GM12878 (cell line): ENCODE data around the gene SLC39A11. TPM values are rescaled to one million over a fixed set of nuclear protein-coding genes. Genes with fewer than 3 reads are reported as not detected.

ENCODE experiments used
- ATAC-seq: fragments of 200-7000 bp; cut with Tn5 transposase; 3 replicates; pipeline ENCODE4 v1.9.1; 2020; ENCODE audit warnings: mild to moderate bottlenecking, moderate library complexity
- BruUV-seq: library from RNA; stranded (reverse); fragments of 400-500 nt; replicated peaks from 2 replicates; lab custom pipeline; 2021; lab: Mats Ljungman, UMichigan
- CTCF ChIA-PET: fragments of 300-600 bp; sonication (Branson Sonifier 250); formaldehyde crosslinking; extraction: SDS; loops from one replicate; lab custom pipeline; 2021; ENCODE audit warnings: inconsistent platforms; lab: Yijun Ruan, JAX
- POLR2A ChIA-PET: fragments of 350-600 bp; formaldehyde crosslinking; extraction: SDS; loops from one replicate; lab custom pipeline; 2021; ENCODE audit warnings: inconsistent platforms; lab: Charles Lee
- RAD21 ChIA-PET: fragments of 300-600 bp; sonication (Branson Sonifier 250); formaldehyde crosslinking; loops from one replicate; lab custom pipeline; 2023; ENCODE audit warnings: antibody characterized with exemption; ENCODE audit not compliant: unreplicated experiment; lab: Charles Lee
- SMC1A ChIA-PET: fragments of 300-600 bp; sonication (Branson Sonifier 250); formaldehyde crosslinking; loops from one replicate; lab custom pipeline; 2023; ENCODE audit not compliant: unreplicated experiment, uncharacterized antibody; lab: Charles Lee
- DNase-seq: peaks from one replicate; pipeline ENCODE4 v3.0.0-alpha.2; 2011; ENCODE audit warnings: low read depth, low spot score
- FAIRE-seq: peaks from 3 replicates; lab custom pipeline; 2011; peaks lifted over from hg19 to GRCh38; lab: Jason Lieb, UNC
- H2AFZ ChIP-seq: 2 replicates; pipeline ENCODE4 v1.6.0; 2011; ENCODE audit warnings: low read depth, low read length, control low read depth; ENCODE audit not compliant: control insufficient read depth
- H3K27ac ChIP-seq: 2 replicates; pipeline ENCODE4 v1.5.1; 2011; ENCODE audit warnings: control low read depth; ENCODE audit not compliant: control insufficient read depth, insufficient read depth
- H3K27me3 ChIP-seq, 2 experiments: replicated peaks in 1 of 2; 2 replicates each; pipeline versions ENCODE4 v1.6.0 to v1.6.1; 2011; ENCODE audit warnings: low read length in 1 of 2; ENCODE audit not compliant: control insufficient read depth in 2 of 2, insufficient read depth in 2 of 2
- H3K36me3 ChIP-seq, 2 experiments: 2 replicates each; pipeline ENCODE4 v1.5.1; 2011; ENCODE audit warnings: low read length in 1 of 2; ENCODE audit not compliant: control insufficient read depth in 2 of 2, insufficient read depth in 2 of 2
- H3K4me1 ChIP-seq: 2 replicates; pipeline ENCODE4 v1.6.1; 2011; ENCODE audit warnings: mild to moderate bottlenecking, low read length, moderate library complexity, mixed read lengths; ENCODE audit not compliant: control insufficient read depth, insufficient read depth
- H3K4me2 ChIP-seq: 2 replicates; pipeline ENCODE4 v1.6.0; 2011; ENCODE audit warnings: control low read depth; ENCODE audit not compliant: control insufficient read depth, insufficient read depth
- H3K4me3 ChIP-seq: fragments of 200-600 bp; sonication (generic); 2 replicates; pipeline ENCODE4 v1.5.1; 2016
- H3K79me2 ChIP-seq: 2 replicates; pipeline ENCODE4 v1.6.0; 2011; ENCODE audit warnings: low read length; ENCODE audit not compliant: control insufficient read depth, insufficient read depth
- H3K9ac ChIP-seq: 2 replicates; pipeline ENCODE4 v1.8.0; 2011; ENCODE audit warnings: low read length, control low read depth, mixed read lengths; ENCODE audit not compliant: control insufficient read depth, insufficient read depth
- H3K9me3 ChIP-seq: replicated peaks from 3 replicates; pipeline ENCODE4 v1.5.1; 2011; ENCODE audit warnings: mild to moderate bottlenecking, low read length; ENCODE audit not compliant: control insufficient read depth, insufficient read depth
- H4K20me1 ChIP-seq: 2 replicates; pipeline ENCODE4 v1.6.0; 2011; ENCODE audit not compliant: control insufficient read depth, insufficient read depth
- CBX5 ChIP-seq: sonication (generic); IDR thresholded peaks from 2 replicates; pipeline ENCODE4 v1.6.1; 2016; ENCODE audit warnings: low read depth, moderate library complexity, mild to moderate bottlenecking, inconsistent platforms
- GABPA ChIP-seq: IDR thresholded peaks from 2 replicates; pipeline ENCODE4 v1.6.1; 2014; ENCODE audit warnings: antibody characterized with exemption, low read depth, mild to moderate bottlenecking, inconsistent platforms
- JUND ChIP-seq: IDR thresholded peaks from 2 replicates; pipeline ENCODE4 v1.6.1; 2012; ENCODE audit warnings: low read depth, mild to moderate bottlenecking, low read length, improper control_type of control experiment, moderate library complexity
- NFXL1 ChIP-seq: fragments of 450-650 bp; IDR thresholded peaks from 2 replicates; pipeline ENCODE4 v1.6.1; 2017; ENCODE audit warnings: antibody characterized with exemption, mild to moderate bottlenecking, borderline replicate concordance
- PAX8 ChIP-seq: fragments of 450-650 bp; IDR thresholded peaks from 2 replicates; pipeline ENCODE4 v1.6.1; 2017; ENCODE audit warnings: mild to moderate bottlenecking, moderate library complexity
- RCOR1 ChIP-seq: conservative IDR thresholded peaks from 2 replicates; pipeline ENCODE4 v1.6.1; 2012; ENCODE audit warnings: low read depth, low read length, improper control_type of control experiment
- RELB ChIP-seq: fragments of 450-650 bp; IDR thresholded peaks from 2 replicates; pipeline ENCODE4 v1.6.1; 2017; ENCODE audit warnings: low read depth, mild to moderate bottlenecking, moderate library complexity
- RUNX3 ChIP-seq: IDR thresholded peaks from 2 replicates; pipeline ENCODE4 v1.6.1; 2012; ENCODE audit warnings: low read length, inconsistent platforms
- TAF1 ChIP-seq: IDR thresholded peaks from 2 replicates; pipeline ENCODE4 v1.6.1; 2011; ENCODE audit warnings: mild to moderate bottlenecking, low read depth, low read length, borderline replicate concordance
- YY1 ChIP-seq: IDR thresholded peaks from 2 replicates; pipeline ENCODE4 v1.6.1; 2011; ENCODE audit warnings: low read depth, mild to moderate bottlenecking, low read length
- WGBS: methylation state at CpG from one replicate; pipeline ENCODE4 v1.1.6; 2016; ENCODE audit warnings: low lambda C conversion rate; ENCODE audit not compliant: insufficient replicate concordance, insufficient coverage; ENCODE audit errors: missing lambda C conversion rate; 5-methylcytosine and 5-hydroxymethylcytosine counted together
- in situ Hi-C: fragments of 300-500 bp; cut with MboI; formaldehyde crosslinking; loops from 9 replicates; pipeline ENCODE4 v1.14.3; 2018; ENCODE audit warnings: mixed read lengths
- intact Hi-C: fragments of 100-400 bp; cut with micrococcal nuclease; formaldehyde crosslinking; loops from one replicate; pipeline ENCODE4 v1.14.2; 2022; ENCODE audit not compliant: unreplicated experiment
- polyA plus RNA-seq, 11 experiments: library from polyadenylated mRNA; depleted of rRNA in 4 of 11; unstranded in 6 of 11; stranded (reverse) in 5 of 11; fragments of >200 nt; fragmentation: Nextera tagmentation in 4 of 11; fragmentation: Illumina TruSeq in 1 of 11; extraction: Ambion mirVana in 4 of 11; extraction: Trizol in 1 of 11; gene quantifications; 1 replicate in 1 of 11; 2 replicates in 10 of 11; pipeline versions ENCODE4 v1.2.1 to v1.2.3, GENCODE V29; 2011 to 2016; ENCODE audit warnings: inconsistent platforms in 2 of 11, missing spikeins in 2 of 11, low read depth in 1 of 11
- total RNA-seq, 4 experiments: library from RNA; depleted of rRNA in 3 of 4; stranded (reverse); fragments of >200 nt in 3 of 4; fragmentation: Illumina TruSeq in 1 of 4; extraction: Trizol in 1 of 4; gene quantifications; 2 replicates each; pipeline versions ENCODE4 v1.2.1 to v1.2.3, GENCODE V29; 2013 to 2021

SLC39A11 gene
- total and polyA plus RNA-seq, 10 of the 15 experiments (the other 5 are each of a cell fraction or from before 2014, with no cell fraction given) = 8.6 to 23.8 (median 14.0) TPM

DNA sequence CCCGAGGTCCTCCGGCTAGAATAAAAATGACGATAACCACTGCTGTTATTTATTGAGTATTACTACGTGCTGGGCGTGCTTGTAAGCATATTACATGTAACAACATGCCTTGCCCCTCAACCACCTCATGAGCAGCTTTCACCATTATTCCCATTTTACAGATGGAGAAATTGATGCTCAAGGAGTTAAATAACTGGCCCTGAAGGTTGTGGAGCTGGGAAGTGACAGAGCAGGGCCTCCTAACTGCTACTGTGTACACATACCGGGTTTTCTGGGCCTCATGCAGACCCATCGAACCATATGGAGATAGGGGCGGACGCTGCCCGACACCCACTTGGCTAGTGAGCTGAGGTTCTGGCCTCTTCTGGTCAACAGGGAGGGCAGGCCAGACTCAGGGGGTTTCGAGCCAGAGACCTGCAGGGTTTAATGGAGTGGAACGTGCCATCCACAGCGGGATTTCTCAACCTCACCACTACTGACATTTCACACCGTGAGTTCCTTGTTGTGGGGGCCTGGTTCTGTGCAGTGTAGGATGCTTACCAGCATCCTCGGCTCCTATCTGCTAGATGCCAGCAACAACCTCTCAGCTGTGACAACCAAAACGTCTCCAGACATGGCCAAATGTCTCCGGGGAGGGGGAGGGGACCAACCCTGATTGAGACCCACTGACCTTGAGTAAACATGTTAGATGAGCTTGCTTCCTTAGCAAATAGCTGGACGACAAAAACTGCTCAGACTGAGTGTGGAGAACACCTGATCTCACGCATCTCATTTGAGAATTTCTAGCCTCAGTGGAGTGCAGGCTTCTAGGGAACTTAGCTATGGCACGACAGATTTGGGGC lies 432.0 kb downstream of the SLC39A11 start (continued):
- TF ChIP-seq RCOR1 = no peak
- TF ChIP-seq GABPA = no peak

GRCh38 chr17:72659811-72660210 lies 432.7 kb downstream of the SLC39A11 start:
- Histone ChIP-seq H3K79me2 (no peaks in the 10 kb centered on the region), H3K4me2 (no peak overlapping the region), H2AFZ (no peak overlapping the region), H3K27me3 (no peaks in the 10 kb centered on the region), H3K27ac (no peak overlapping the region), H3K4me3 (no peak overlapping the region), H3K9me3 (no peaks in the 10 kb centered on the region), H3K36me3 (no peaks in the 10 kb centered on the region), H3K9ac (no peak overlapping the region), H4K20me1 (no peaks in the 10 kb centered on the region), H3K4me1 (peaks cover 4% of the 10 kb centered on the region; the same call in 1 of the 2 replicates)
- DNase-seq = no peak
- 75% methylated on average over 4 of the region's 4 CpGs for WGBS
- in situ Hi-C loops (no loop called here), intact Hi-C loops (no loop called here)
- POLR2A ChIA-PET = interaction anchor here (0.6 kb wide), 1 partner anchor 97 kb away, joined by 8 read pairs; no protein-coding TSS in a partner anchor
- ATAC-seq = no peak
- TF ChIP-seq CBX5 (no peak), YY1 (no peak), PAX8 (no peak), TAF1 (no peak), RELB (no peak), JUND (no peak), NFXL1 (no peak), RUNX3 (no peak)
- FAIRE-seq = no peak
- SMC1A ChIA-PET = interaction anchor here (0.7 to 1.8 kb wide), 6 partner anchors 11 to 103 kb away, joined by 3 to 10 read pairs (median 5); no protein-coding TSS in a partner anchor
- CTCF ChIA-PET = interaction anchor here (0.9 to 4.8 kb wide), 8 partner anchors 9 to 101 kb away, joined by 3 to 65 read pairs (median 4); no protein-coding TSS in a partner anchor
- no TSS peak for BruUV-seq
- RAD21 ChIA-PET = interaction anchor here (1.3 to 1.7 kb wide), 2 partner anchors 99 to 100 kb away, joined by 3 to 5 read pairs; no protein-coding TSS in a partner anchor
